Keratinocyte (primary cell): ENCODE data around the gene CARMIL1. TPM values are rescaled to one million over a fixed set of nuclear protein-coding genes. Genes with fewer than 3 reads are reported as not detected.

Experiments used
- DNase-seq: peaks from one replicate; pipeline ENCODE4 v3.0.0-alpha.2; 2011; ENCODE audit warnings: low read depth, missing footprints, low spot score
- FAIRE-seq: peaks from 2 replicates; lab custom pipeline; 2011; peaks lifted over from hg19 to GRCh38; lab: Jason Lieb, UNC
- H2AFZ ChIP-seq: 2 replicates; pipeline ENCODE4 v1.6.0; 2012; ENCODE audit warnings: low read length, control low read depth, inconsistent platforms; ENCODE audit not compliant: control insufficient read depth
- H3K27ac ChIP-seq: 2 replicates; pipeline ENCODE4 v1.5.1; 2011; ENCODE audit warnings: low read length; ENCODE audit not compliant: control insufficient read depth, insufficient read depth
- H3K27me3 ChIP-seq: 3 replicates; pipeline ENCODE4 v1.6.0; 2011; ENCODE audit warnings: low read length; ENCODE audit not compliant: control insufficient read depth, insufficient read depth; ENCODE audit errors: extremely low read depth
- H3K36me3 ChIP-seq, 2 experiments: 2 replicates in 1 of 2; 3 replicates in 1 of 2; pipeline ENCODE4 v1.5.1; 2011; ENCODE audit warnings: low read length in 2 of 2, mild to moderate bottlenecking in 1 of 2; ENCODE audit not compliant: control insufficient read depth in 2 of 2, insufficient read depth in 2 of 2; ENCODE audit errors: extremely low read depth in 1 of 2
- H3K4me1 ChIP-seq: 3 replicates; pipeline ENCODE4 v1.5.1; 2011; ENCODE audit warnings: low read length; ENCODE audit not compliant: control insufficient read depth, insufficient read depth; ENCODE audit errors: extremely low read depth
- H3K4me2 ChIP-seq: 3 replicates; pipeline ENCODE4 v1.6.0; 2011; ENCODE audit warnings: low read depth, low read length; ENCODE audit not compliant: control insufficient read depth, insufficient read depth; ENCODE audit errors: extremely low read depth
- H3K4me3 ChIP-seq, 3 experiments: fragments of 200-600 bp in 1 of 3; sonication (generic) in 1 of 3; 2 replicates in 2 of 3; 3 replicates in 1 of 3; pipeline ENCODE4 v1.5.1; 2011 to 2016; ENCODE audit warnings: low read length in 3 of 3, mild to moderate bottlenecking in 3 of 3, control low read depth in 2 of 3, inconsistent platforms in 1 of 3, low read depth in 1 of 3, mixed read lengths in 1 of 3, mixed run types in 1 of 3, moderate library complexity in 1 of 3; ENCODE audit not compliant: control insufficient read depth in 2 of 3, insufficient read depth in 2 of 3; ENCODE audit errors: extremely low read depth in 1 of 3
- H3K79me2 ChIP-seq: 2 replicates; pipeline ENCODE4 v1.6.0; 2012; ENCODE audit warnings: low read length; ENCODE audit not compliant: control insufficient read depth, insufficient read depth
- H3K9ac ChIP-seq: 3 replicates; pipeline ENCODE4 v1.6.0; 2011; ENCODE audit warnings: low read length; ENCODE audit not compliant: control insufficient read depth, insufficient read depth; ENCODE audit errors: extremely low read depth
- H3K9me1 ChIP-seq: 3 replicates; pipeline ENCODE4 v1.6.0; 2011; ENCODE audit warnings: low read length; ENCODE audit not compliant: control insufficient read depth, insufficient read depth; ENCODE audit errors: extremely low read depth
- H3K9me3 ChIP-seq: 2 replicates; pipeline ENCODE4 v1.5.1; 2012; ENCODE audit warnings: low read depth, low read length; ENCODE audit not compliant: control insufficient read depth
- H4K20me1 ChIP-seq: 3 replicates; pipeline ENCODE4 v1.6.0; 2011; ENCODE audit warnings: low read length; ENCODE audit not compliant: control insufficient read depth, insufficient read depth; ENCODE audit errors: extremely low read depth
- CTCF ChIP-seq, 3 experiments: IDR thresholded peaks in 1 of 3; conservative IDR thresholded peaks in 1 of 3; optimal IDR thresholded peaks in 1 of 3; 2 replicates in 2 of 3; 3 replicates in 1 of 3; pipeline versions ENCODE3 to v1.5.1; 2011; ENCODE audit warnings: low read length in 3 of 3, mild to moderate bottlenecking in 3 of 3, moderate library complexity in 2 of 3, control low read depth in 1 of 3, inconsistent platforms in 1 of 3; ENCODE audit not compliant: insufficient read depth in 2 of 3; ENCODE audit errors: extremely low read depth in 1 of 3
- EZH2 ChIP-seq: IDR thresholded peaks from one replicate; pipeline ENCODE4 v1.6.1; 2012; ENCODE audit warnings: inconsistent platforms, mild to moderate bottlenecking, low read length, moderate library complexity
- dilution Hi-C: fragments of 300-500 bp; cut with MboI; formaldehyde crosslinking; loops from one replicate; pipeline ENCODE4 v1.7.0; 2020; ENCODE audit warnings: low sequenced_read_pairs; ENCODE audit not compliant: extremely low pct_ligation_motif_present
- polyA plus RNA-seq, 5 experiments: library from polyadenylated mRNA; depleted of rRNA in 3 of 5; stranded (reverse) in 3 of 5; stranded (forward) in 1 of 5; unstranded in 1 of 5; fragments of >200 nt; gene quantifications; 1 replicate in 1 of 5; 2 replicates in 3 of 5; 3 replicates in 1 of 5; pipeline versions ENCODE4 v1.2.1 to v1.2.3, GENCODE V29; 2011 to 2012; ENCODE audit warnings: missing spikeins in 2 of 5, low read depth in 1 of 5, low replicate concordance in 1 of 5

The CARMIL1 gene
- polyA plus RNA-seq, 1 donor (not counting 4 experiments of a cell fraction or from before 2014, with no cell fraction given) = 18.9 TPM

- Histone ChIP-seq H3K27ac (no peak overlapping the region), H4K20me1 (peaks cover 3% of the 10 kb centered on the region), H3K9ac (no peak overlapping the region), H3K4me1 (peaks cover 20% of the 10 kb centered on the region), H3K4me2 (no peak overlapping the region), H3K9me1 (no peaks in the 10 kb centered on the region), H3K27me3 (no peaks in the 10 kb centered on the region), H3K9me3 (no peaks in the 10 kb centered on the region), H2AFZ (no peak overlapping the region), H3K36me3 (no peaks in the 10 kb centered on the region), H3K79me2 (peaks cover 54% of the 10 kb centered on the region), H3K4me3 (no peak overlapping the region)
- dilution Hi-C loops = no loop called here
- FAIRE-seq (no peak), DNase-seq (no peak)
- TF ChIP-seq EZH2 = no peak
- TF ChIP-seq CTCF (optimal IDR thresholded peaks at IDR 0.05 in 1 of 3, IDR thresholded peaks at IDR 0.05 in 1 of 3, conservative IDR thresholded peaks at IDR 0.05 in 1 of 3; ENCODE audit: extremely low read depth in 1 of 3, insufficient read depth in 2 of 3, low read length in 3 of 3) = no peak
These were observed 37.5 kb downstream of the CARMIL1 start for GRCh38 chr6:25316626-25317025.

GRCh38 chr6:25318589-25318988 lies 39.4 kb downstream of the CARMIL1 start:
- H3K9me3 ChIP-seq = no peaks in the 10 kb centered on the region
- dilution Hi-C loops = no loop called here
- H3K9me1 ChIP-seq = no peaks in the 10 kb centered on the region
- H3K4me1 ChIP-seq = no peaks in the 10 kb centered on the region
- no peaks in the 10 kb centered on the region for H3K27me3 ChIP-seq
- TF ChIP-seq CTCF (optimal IDR thresholded peaks at IDR 0.05 in 1 of 3, IDR thresholded peaks at IDR 0.05 in 1 of 3, conservative IDR thresholded peaks at IDR 0.05 in 1 of 3; ENCODE audit: extremely low read depth in 1 of 3, insufficient read depth in 2 of 3, low read length in 3 of 3) = no peak
- TF ChIP-seq EZH2 = no peak
- H3K79me2 ChIP-seq = peaks cover 55% of the 10 kb centered on the region
- no peaks in the 10 kb centered on the region for H3K36me3 ChIP-seq
- H4K20me1 ChIP-seq = peaks cover 3% of the 10 kb centered on the region
- H3K4me3 ChIP-seq = no peak overlapping the region
- no peak overlapping the region for H3K9ac ChIP-seq
- H3K27ac ChIP-seq = no peak overlapping the region
- FAIRE-seq (no peak), DNase-seq (no peak)
- no peak overlapping the region for H3K4me2 ChIP-seq
- no peak overlapping the region for H2AFZ ChIP-seq
